Large intestine (tissue), 3 donors: ENCODE measurements around the gene FXYD2. TPM values are rescaled to one million over a fixed set of nuclear protein-coding genes. Genes with fewer than 3 reads are reported as not detected.
"Not testable (repeated sequence)": the region's sequence is repeated elsewhere in the genome, so short reads cannot be mapped to it uniquely, and the experiment has no call there.

Experiments used
- DNase-seq, 2 donors: peaks; one replicate each; pipeline versions ENCODE4 v3.0.0 to v3.0.0-alpha.2; 2013
- H3K27ac ChIP-seq: one replicate; pipeline ENCODE4 v1.5.1; 2013; ENCODE audit warnings: low read length
- H3K27me3 ChIP-seq: 2 replicates; pipeline ENCODE4 v1.6.1; 2013; ENCODE audit warnings: low read length; ENCODE audit not compliant: control insufficient read depth, insufficient read depth
- H3K36me3 ChIP-seq: 2 replicates; pipeline ENCODE4 v1.6.1; 2013; ENCODE audit warnings: low read length; ENCODE audit not compliant: control insufficient read depth, insufficient read depth
- H3K4me1 ChIP-seq: one replicate; pipeline ENCODE4 v1.6.1; 2013; ENCODE audit warnings: low read length; ENCODE audit not compliant: control insufficient read depth, insufficient read depth
- H3K4me3 ChIP-seq: one replicate; pipeline ENCODE4 v1.5.1; 2013; ENCODE audit warnings: low read length
- H3K9me3 ChIP-seq: one replicate; pipeline ENCODE4 v1.6.1; 2013; ENCODE audit warnings: mild to moderate bottlenecking, low read depth, low read length, moderate library complexity; ENCODE audit not compliant: control insufficient read depth
- WGBS: methylation state at CpG from one replicate; pipeline ENCODE4 v1.1.5; 2013; ENCODE audit warnings: low lambda C conversion rate; ENCODE audit not compliant: insufficient coverage; 5-methylcytosine and 5-hydroxymethylcytosine counted together
- polyA plus RNA-seq: library from polyadenylated mRNA; unstranded; fragments of 120-200 nt; gene quantifications from one replicate; pipeline ENCODE4 v1.2.1, GENCODE V29; 2013

Gene FXYD2
- polyA plus RNA-seq, 1 donor: 4.4 TPM

- no peak overlapping the region for H3K4me3 ChIP-seq
- no peaks in the 10 kb centered on the region for H3K4me1 ChIP-seq
- peaks cover 12% of the 10 kb centered on the region for H3K27me3 ChIP-seq
- no peaks in the 10 kb centered on the region for H3K9me3 ChIP-seq
- H3K27ac ChIP-seq: no peak overlapping the region
- no peak for DNase-seq
- WGBS: 88% methylated on average over 1 of the region's 17 CpGs
- no peaks in the 10 kb centered on the region for H3K36me3 ChIP-seq
These were observed 44.4 kb upstream of the FXYD2 start for GRCh38 chr11:117868815-117869561.

DNA sequence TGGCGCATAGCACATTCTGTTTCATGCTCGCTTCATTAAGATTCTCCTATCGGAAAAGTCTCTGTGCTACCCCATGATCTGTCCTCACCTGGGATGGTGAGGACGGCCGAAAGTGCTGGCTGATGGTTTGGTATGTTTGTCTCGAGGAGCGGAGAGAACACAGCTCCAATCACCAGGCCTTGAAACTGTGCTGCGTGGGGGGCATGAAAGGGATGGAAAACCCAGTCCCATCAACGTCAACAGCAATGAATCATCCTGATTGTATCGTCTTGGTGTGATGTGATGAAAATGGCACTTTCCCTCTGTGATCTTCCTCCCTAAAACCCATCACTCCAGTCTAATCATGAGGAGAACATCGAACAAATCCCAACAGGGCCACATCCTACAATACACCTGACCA lies 43.5 kb upstream of the FXYD2 start:
- Histone ChIP-seq H3K4me1 (no peaks in the 10 kb centered on the region), H3K4me3 (no peak overlapping the region), H3K36me3 (no peaks in the 10 kb centered on the region), H3K27ac (no peak overlapping the region), H3K27me3 (peaks cover 5% of the 10 kb centered on the region), H3K9me3 (no peaks in the 10 kb centered on the region)
- no peak for DNase-seq
- WGBS: no CpG with 5 or more reads among the region's 11 CpGs

DNA sequence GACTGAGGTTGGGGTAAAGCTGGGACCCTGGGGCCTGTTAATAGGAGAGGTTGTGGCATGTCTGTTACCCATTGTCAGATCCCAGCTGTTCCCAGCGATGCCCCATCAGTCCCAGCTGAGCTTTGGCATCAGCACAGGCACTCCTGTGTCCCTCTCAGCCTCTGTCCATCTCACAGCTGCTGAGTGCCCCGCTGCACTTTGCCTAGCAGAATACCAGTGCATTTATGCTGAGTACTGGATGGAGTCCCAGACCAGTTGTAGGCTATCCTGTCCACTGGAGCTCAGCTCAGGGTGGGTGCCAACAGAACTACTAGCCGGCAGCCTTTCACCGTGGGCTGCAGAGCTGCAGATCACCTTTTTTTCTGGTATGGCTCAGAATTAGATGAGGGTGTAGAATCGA lies 42.0 kb upstream of the FXYD2 start:
- peaks cover 10% of the 10 kb centered on the region for H3K4me1 ChIP-seq
- no peak for DNase-seq
- H3K27me3 ChIP-seq: no peaks in the 10 kb centered on the region
- no peak overlapping the region for H3K27ac ChIP-seq
- no peak overlapping the region for H3K4me3 ChIP-seq
- H3K9me3 ChIP-seq: no peaks in the 10 kb centered on the region
- no peaks in the 10 kb centered on the region for H3K36me3 ChIP-seq
- WGBS: no CpG with 5 or more reads among the region's 5 CpGs

GRCh38 chr11:117865546-117865945 lies 41.0 kb upstream of the FXYD2 start:
- not testable (repeated sequence) for H3K4me3 ChIP-seq, H3K9me3 ChIP-seq, H3K36me3 ChIP-seq, H3K27ac ChIP-seq, H3K27me3 ChIP-seq, DNase-seq
- WGBS: 100% methylated on average over 1 of the region's 13 CpGs
- peaks cover 10% of the 10 kb centered on the region for H3K4me1 ChIP-seq

DNA sequence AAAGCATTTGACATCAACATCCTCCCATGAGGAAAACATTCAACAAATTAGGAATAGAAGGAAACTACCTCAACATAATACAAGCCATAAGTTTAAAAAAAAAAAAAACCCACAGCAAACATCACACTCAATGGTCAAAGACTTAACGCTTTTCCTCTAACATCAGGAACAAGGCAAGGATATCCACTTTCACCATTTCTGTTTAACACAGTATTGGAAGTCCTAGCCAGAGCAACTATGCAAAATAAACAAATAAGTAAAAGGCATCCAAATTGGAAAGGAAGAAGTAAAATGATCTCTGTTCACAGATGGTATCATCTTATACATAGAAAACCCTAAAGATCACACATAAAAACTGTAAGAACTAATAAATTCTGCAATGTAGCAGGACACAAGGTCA lies 38.8 kb upstream of the FXYD2 start:
- Histone ChIP-seq H3K4me3 (no peak overlapping the region), H3K36me3 (no peaks in the 10 kb centered on the region), H3K27me3 (no peaks in the 10 kb centered on the region), H3K9me3 (no peaks in the 10 kb centered on the region), H3K4me1 (peaks cover 10% of the 10 kb centered on the region), H3K27ac (no peak overlapping the region)
- no CpG with 5 or more reads among the region's 1 CpG for WGBS
- no peak for DNase-seq

- H3K4me3 ChIP-seq: no peak overlapping the region
- no CpG with 5 or more reads among the region's 1 CpG for WGBS
- H3K9me3 ChIP-seq: no peaks in the 10 kb centered on the region
- no peak for DNase-seq
- no peaks in the 10 kb centered on the region for H3K36me3 ChIP-seq
- H3K4me1 ChIP-seq: peaks cover 10% of the 10 kb centered on the region
- H3K27me3 ChIP-seq: no peaks in the 10 kb centered on the region
- H3K27ac ChIP-seq: peak overlapping the region; percentile 67
These were observed 38.2 kb upstream of the FXYD2 start for GRCh38 chr11:117862753-117863152.

DNA sequence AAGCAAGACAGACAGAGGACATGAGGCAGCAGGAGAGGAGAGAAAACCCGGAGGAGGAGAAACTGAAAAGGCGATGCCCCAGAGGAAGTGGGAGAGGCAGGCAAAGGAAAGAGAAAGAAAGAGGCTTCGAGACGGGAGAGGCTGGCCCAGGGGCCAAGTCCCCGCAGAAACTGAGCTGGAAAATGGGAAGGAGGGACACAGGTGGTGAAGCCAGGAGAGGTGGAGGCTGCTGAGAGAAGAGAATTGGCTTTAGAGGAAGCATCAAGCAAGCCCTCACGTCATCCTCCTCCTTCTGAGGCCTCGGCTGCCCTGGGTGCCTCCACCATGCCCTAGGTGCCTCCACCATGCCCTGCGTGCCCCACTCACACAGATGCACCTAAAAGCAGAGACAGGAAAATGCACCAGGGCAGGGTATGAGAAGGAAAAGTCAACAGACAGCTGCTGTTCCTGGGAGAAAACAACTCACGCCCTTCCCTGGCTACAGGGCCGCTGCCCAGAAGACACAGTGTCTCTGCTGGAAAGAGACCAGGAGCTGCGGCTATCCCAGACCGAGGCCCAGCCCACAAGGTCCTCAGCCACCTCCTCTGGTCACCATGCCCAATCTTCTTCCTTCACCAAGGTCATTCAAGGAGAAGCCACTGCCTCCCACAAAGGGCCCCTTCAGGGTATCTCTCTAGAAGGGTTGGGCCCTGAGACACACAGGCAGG lies 37.6 kb upstream of the FXYD2 start:
- no peak for DNase-seq

DNA sequence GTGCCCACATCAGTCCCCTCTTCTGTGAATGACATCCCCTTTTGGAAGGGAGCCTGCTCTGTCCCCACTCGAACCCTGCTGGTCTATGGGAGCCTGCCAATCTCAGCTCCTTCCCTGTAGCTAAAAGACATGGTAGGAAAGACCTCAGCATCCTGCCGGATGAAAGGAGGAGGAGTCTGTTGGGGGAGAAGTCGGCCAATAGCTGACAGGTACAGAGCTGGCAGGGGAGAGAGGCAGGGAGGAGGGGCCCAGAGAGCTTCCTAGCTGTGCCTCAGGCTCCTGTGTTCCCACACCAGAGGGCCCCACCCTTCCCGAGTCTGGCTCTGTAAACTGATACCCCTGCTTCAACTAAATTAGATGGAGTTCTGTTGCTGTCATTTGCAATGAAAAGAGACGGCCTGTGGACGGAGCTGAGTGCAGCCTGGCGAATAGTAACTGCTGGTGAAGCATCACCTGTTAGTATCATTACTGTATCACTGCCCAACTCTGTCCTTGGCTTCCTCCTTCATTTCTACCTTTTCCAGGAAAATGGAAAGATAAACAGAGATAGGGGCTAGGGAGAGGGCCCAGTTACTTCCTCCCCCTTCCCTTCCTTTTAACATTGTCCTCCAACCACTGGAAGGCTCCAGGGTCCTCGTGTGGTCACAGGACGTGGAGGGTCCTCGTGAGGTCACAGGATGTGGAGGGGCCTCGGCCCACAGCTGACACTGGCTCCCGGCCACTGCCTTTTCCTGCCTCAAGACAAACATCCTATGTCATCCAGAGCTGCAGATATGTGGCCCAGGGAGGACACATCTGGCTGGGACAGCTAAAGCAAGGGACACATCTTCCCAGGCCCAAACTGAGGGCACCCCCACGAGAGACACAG lies 36.8 kb upstream of the FXYD2 start:
- H3K4me3 ChIP-seq: no peak overlapping the region
- H3K27me3 ChIP-seq: no peaks in the 10 kb centered on the region
- peaks cover 10% of the 10 kb centered on the region for H3K4me1 ChIP-seq
- peak in 1 of 2 donors; percentile 51 for DNase-seq
- WGBS: no CpG with 5 or more reads among the region's 13 CpGs
- peak overlapping the region; percentile 67 for H3K27ac ChIP-seq
- H3K36me3 ChIP-seq: no peaks in the 10 kb centered on the region
- H3K9me3 ChIP-seq: no peaks in the 10 kb centered on the region

More for the DNA sequence above, 37.6 kb upstream of the FXYD2 start:
- H3K27me3 ChIP-seq: no peaks in the 10 kb centered on the region
- peak overlapping the region; percentile 67 for H3K27ac ChIP-seq
- H3K4me1 ChIP-seq: peaks cover 10% of the 10 kb centered on the region
- 75% methylated on average over 2 of the region's 12 CpGs for WGBS
- no peak overlapping the region for H3K4me3 ChIP-seq
- H3K36me3 ChIP-seq: no peaks in the 10 kb centered on the region
- H3K9me3 ChIP-seq: no peaks in the 10 kb centered on the region

DNA sequence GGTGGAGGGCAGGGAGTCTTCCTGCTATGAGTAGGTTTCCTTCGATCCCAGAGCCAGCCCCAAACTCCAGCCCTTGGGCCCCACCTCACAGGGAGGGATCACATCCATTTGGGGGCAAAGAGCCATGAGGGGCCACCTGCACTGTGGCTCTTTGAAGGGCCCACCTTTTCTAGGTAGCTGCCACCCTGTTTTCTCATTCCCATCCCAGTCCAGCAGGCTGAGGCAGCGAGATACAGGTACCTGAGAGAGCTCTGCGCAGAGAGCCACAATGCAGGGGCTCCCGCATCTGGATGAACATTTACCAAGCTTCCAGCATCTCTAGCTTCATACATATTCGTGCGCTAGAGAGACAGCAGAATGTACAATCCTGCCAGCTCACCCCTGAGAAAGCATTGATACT lies 35.6 kb upstream of the FXYD2 start:
- no CpG with 5 or more reads among the region's 6 CpGs for WGBS
- Histone ChIP-seq H3K36me3 (no peaks in the 10 kb centered on the region), H3K4me3 (no peak overlapping the region), H3K27ac (no peak overlapping the region), H3K4me1 (peaks cover 10% of the 10 kb centered on the region), H3K27me3 (no peaks in the 10 kb centered on the region), H3K9me3 (no peaks in the 10 kb centered on the region)
- no peak for DNase-seq

DNA sequence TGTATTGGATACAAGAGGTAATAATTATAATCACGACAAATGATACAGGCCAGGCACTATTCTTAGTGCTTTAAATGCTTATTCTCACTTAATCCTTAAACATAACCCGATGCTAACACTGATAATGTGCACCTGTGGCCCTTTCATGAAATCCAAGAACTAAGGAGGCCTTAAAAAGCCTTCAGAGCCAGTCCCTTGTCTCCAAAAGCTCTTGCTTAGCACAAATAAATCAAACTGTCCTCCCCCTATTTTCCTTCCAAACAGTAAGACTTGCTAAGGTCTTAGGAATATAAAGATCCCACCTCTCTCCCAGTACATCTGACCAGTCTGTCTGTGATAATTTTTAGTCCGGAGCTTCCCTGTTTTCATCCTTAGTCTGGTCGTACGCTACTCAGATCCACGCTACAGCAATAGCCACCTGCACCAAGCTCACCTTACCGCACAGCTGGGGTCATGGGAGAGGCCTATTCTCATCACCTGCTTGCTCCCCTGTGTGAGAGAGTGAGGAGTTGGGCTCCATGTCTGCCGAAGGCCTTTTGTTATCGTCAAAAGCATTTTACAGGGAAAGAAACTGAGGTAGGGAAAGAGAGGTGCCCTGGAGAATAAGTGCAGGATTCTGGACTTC lies 35.1 kb upstream of the FXYD2 start:
- Histone ChIP-seq H3K36me3 (no peaks in the 10 kb centered on the region), H3K27me3 (no peaks in the 10 kb centered on the region), H3K4me3 (no peak overlapping the region), H3K9me3 (no peaks in the 10 kb centered on the region), H3K4me1 (peaks cover 10% of the 10 kb centered on the region), H3K27ac (no peak overlapping the region)
- WGBS: no CpG with 5 or more reads among the region's 9 CpGs
- DNase-seq: no peak
